Loucy (cell line): ENCODE data around the gene ANO7.

Source experiments
- H2AFZ ChIP-seq: fragments of 200-600 bp; sonication (generic); 2 replicates; pipeline ENCODE4 v1.6.0; 2016; ENCODE audit warnings: antibody characterized with exemption, mild to moderate bottlenecking, low read length, moderate library complexity
- H3F3A ChIP-seq: fragments of 200-600 bp; 2 replicates; pipeline ENCODE4 v1.6.0; 2016; ENCODE audit warnings: antibody characterized with exemption, low read depth, mild to moderate bottlenecking
- H3K27me3 ChIP-seq: fragments of 200-600 bp; sonication (generic); 2 replicates; pipeline ENCODE4 v1.6.1; 2014; ENCODE audit warnings: low read length, mild to moderate bottlenecking; ENCODE audit not compliant: insufficient read depth, poor library complexity, severe bottlenecking
- H3K36me3 ChIP-seq: fragments of 200-600 bp; sonication (generic); 2 replicates; pipeline ENCODE4 v1.6.1; 2016; ENCODE audit warnings: low read length; ENCODE audit not compliant: insufficient read depth
- H3K4me1 ChIP-seq: fragments of 200-600 bp; sonication (generic); 2 replicates; pipeline ENCODE4 v1.5.1; 2014; ENCODE audit warnings: low read length, mild to moderate bottlenecking; ENCODE audit not compliant: insufficient read depth, poor library complexity, severe bottlenecking
- H3K4me2 ChIP-seq: fragments of 200-600 bp; sonication (generic); 2 replicates; pipeline ENCODE4 v1.6.0; 2014; ENCODE audit warnings: antibody characterized with exemption, low read length, low read depth, mild to moderate bottlenecking; ENCODE audit not compliant: poor library complexity, severe bottlenecking
- H3K4me3 ChIP-seq: fragments of 200-600 bp; sonication (generic); 2 replicates; pipeline ENCODE4 v1.5.1; 2014; ENCODE audit warnings: low read length, mild to moderate bottlenecking, mixed read lengths; ENCODE audit not compliant: poor library complexity, severe bottlenecking
- H3K79me2 ChIP-seq: fragments of 200-600 bp; sonication (generic); 2 replicates; pipeline ENCODE4 v1.6.1; 2014; ENCODE audit warnings: low read length; ENCODE audit not compliant: insufficient read depth
- H3K9ac ChIP-seq: fragments of 200-600 bp; sonication (generic); 2 replicates; pipeline ENCODE4 v1.6.0; 2014; ENCODE audit warnings: mild to moderate bottlenecking, low read depth, low read length, moderate library complexity; ENCODE audit not compliant: poor library complexity, severe bottlenecking
- H3K9me2 ChIP-seq: fragments of 200-600 bp; sonication (generic); replicated peaks from 2 replicates; pipeline ENCODE4 v1.6.1; 2016; ENCODE audit warnings: low read depth, low read length, mixed read lengths
- H3K9me3 ChIP-seq: fragments of 200-600 bp; sonication (generic); 2 replicates; pipeline ENCODE4 v1.6.1; 2014; ENCODE audit warnings: mild to moderate bottlenecking, antibody characterized with exemption, low read length, low read depth; ENCODE audit not compliant: insufficient read depth
- H4K20me1 ChIP-seq: fragments of 200-600 bp; sonication (generic); 2 replicates; pipeline ENCODE4 v1.6.0; 2014; ENCODE audit warnings: antibody characterized with exemption, low read length, mild to moderate bottlenecking; ENCODE audit not compliant: insufficient read depth, poor library complexity, severe bottlenecking
- CTCF ChIP-seq: fragments of 200-600 bp; sonication (generic); conservative IDR thresholded peaks from 2 replicates; pipeline ENCODE4 v1.5.1; 2014; ENCODE audit warnings: mild to moderate bottlenecking, antibody characterized with exemption, low read length
- EZH2phosphoT487 ChIP-seq: fragments of 200-600 bp; IDR thresholded peaks from 2 replicates; pipeline ENCODE4 v1.6.1; 2018; ENCODE audit warnings: antibody characterized with exemption, mild to moderate bottlenecking, moderate library complexity, borderline replicate concordance

Gene ANO7

GRCh38 chr2:241249654-241250053, 61.2 kb downstream of the ANO7 start:
- Histone ChIP-seq H3K79me2 (no peaks in the 10 kb centered on the region), H3K9ac (no peak overlapping the region), H3K27me3 (no peaks in the 10 kb centered on the region), H3K36me3 (peaks cover 95% of the 10 kb centered on the region; the same call in 1 of the 2 replicates), H2AFZ (no peak overlapping the region), H3K4me2 (no peak overlapping the region), H3K9me3 (no peaks in the 10 kb centered on the region), H3K4me1 (no peaks in the 10 kb centered on the region), H3K9me2 (no peaks in the 10 kb centered on the region), H4K20me1 (no peaks in the 10 kb centered on the region), H3F3A (no peaks in the 10 kb centered on the region), H3K4me3 (no peak overlapping the region)
- TF ChIP-seq CTCF (no peak), EZH2phosphoT487 (no peak)

- H2AFZ ChIP-seq: no peak overlapping the region
- no peak overlapping the region for H3K9ac ChIP-seq
- H3K79me2 ChIP-seq: no peaks in the 10 kb centered on the region
- H3K9me2 ChIP-seq: no peaks in the 10 kb centered on the region
- no peak overlapping the region for H3K4me3 ChIP-seq
- H3K27me3 ChIP-seq: no peaks in the 10 kb centered on the region
- H3K9me3 ChIP-seq: no peaks in the 10 kb centered on the region
- TF ChIP-seq CTCF (no peak), EZH2phosphoT487 (no peak)
- H4K20me1 ChIP-seq: peaks cover 4% of the 10 kb centered on the region
- no peaks in the 10 kb centered on the region for H3K4me1 ChIP-seq
- no peaks in the 10 kb centered on the region for H3F3A ChIP-seq
- H3K4me2 ChIP-seq: no peak overlapping the region
- peaks cover 94% of the 10 kb centered on the region; the same call in 1 of the 2 replicates for H3K36me3 ChIP-seq
Measured at GRCh38 chr2:241252778-241253475, 64.5 kb downstream of the ANO7 start.

GRCh38 chr2:241254904-241255351, 66.5 kb downstream of the ANO7 start:
- Histone ChIP-seq H3K9ac (no peak overlapping the region), H3K27me3 (no peaks in the 10 kb centered on the region), H3K4me3 (no peak overlapping the region), H3K9me2 (no peaks in the 10 kb centered on the region), H3K9me3 (no peaks in the 10 kb centered on the region), H4K20me1 (peaks cover 12% of the 10 kb centered on the region), H3K4me1 (no peaks in the 10 kb centered on the region), H3K79me2 (no peaks in the 10 kb centered on the region), H3K4me2 (no peak overlapping the region), H3F3A (no peaks in the 10 kb centered on the region), H2AFZ (no peak overlapping the region), H3K36me3 (peaks cover 87% of the 10 kb centered on the region; the same call in 1 of the 2 replicates)
- no peak for TF ChIP-seq CTCF
- no peak for TF ChIP-seq EZH2phosphoT487
